Mammary epithelial cell (primary cell): ENCODE measurements around the gene HNRNPR.

ENCODE experiments used
- EZH2 ChIP-seq: IDR thresholded peaks from 2 replicates; pipeline ENCODE4 v1.6.1; 2012; ENCODE audit warnings: low read length, inconsistent platforms, borderline replicate concordance
- TF ChIP-seq, protein P1 (sequence below), 2 donors: IDR thresholded peaks in 1 of 2; conservative IDR thresholded peaks in 1 of 2; 2 replicates each; pipeline ENCODE4 v1.5.1; 2011 to 2012; ENCODE audit warnings: inconsistent platforms in 2 of 2, low read length in 2 of 2, mild to moderate bottlenecking in 2 of 2, control low read depth in 1 of 2, low read depth in 1 of 2; ENCODE audit not compliant: insufficient read depth in 1 of 2; ENCODE audit errors: extremely low read depth in 1 of 2

DNA sequence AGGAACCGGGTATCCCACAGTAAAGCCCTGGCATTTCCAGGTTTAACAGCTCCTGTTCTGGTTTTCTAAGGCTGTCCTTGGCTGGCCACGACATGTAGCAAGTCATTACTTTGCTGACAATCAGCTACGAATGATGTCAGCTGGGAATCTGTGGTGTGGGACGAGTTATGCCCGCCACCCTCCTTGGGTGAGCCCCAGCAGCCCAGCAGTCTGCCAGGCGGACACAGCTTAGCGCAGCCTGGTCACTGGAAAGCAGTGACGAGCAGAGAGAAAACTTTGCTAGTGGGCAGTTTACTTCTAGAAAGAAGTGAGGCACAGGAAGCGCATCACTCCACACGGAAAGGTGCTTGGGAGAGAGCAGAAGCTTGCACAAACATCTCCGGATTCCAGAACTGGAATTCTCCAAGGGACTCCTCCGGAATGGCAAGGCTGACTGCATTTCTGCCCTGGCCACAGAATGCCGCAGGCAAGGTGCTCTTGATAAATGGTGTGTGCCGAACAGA lies 41.1 kb upstream of the HNRNPR start:
- TF ChIP-seq, protein P1, sequence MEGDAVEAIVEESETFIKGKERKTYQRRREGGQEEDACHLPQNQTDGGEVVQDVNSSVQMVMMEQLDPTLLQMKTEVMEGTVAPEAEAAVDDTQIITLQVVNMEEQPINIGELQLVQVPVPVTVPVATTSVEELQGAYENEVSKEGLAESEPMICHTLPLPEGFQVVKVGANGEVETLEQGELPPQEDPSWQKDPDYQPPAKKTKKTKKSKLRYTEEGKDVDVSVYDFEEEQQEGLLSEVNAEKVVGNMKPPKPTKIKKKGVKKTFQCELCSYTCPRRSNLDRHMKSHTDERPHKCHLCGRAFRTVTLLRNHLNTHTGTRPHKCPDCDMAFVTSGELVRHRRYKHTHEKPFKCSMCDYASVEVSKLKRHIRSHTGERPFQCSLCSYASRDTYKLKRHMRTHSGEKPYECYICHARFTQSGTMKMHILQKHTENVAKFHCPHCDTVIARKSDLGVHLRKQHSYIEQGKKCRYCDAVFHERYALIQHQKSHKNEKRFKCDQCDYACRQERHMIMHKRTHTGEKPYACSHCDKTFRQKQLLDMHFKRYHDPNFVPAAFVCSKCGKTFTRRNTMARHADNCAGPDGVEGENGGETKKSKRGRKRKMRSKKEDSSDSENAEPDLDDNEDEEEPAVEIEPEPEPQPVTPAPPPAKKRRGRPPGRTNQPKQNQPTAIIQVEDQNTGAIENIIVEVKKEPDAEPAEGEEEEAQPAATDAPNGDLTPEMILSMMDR (conservative IDR thresholded peaks at IDR 0.05 in 1 of 2, IDR thresholded peaks at IDR 0.05 in 1 of 2; ENCODE audit: extremely low read depth in 1 of 2, insufficient read depth in 1 of 2, low read depth in 1 of 2, low read length in 2 of 2) = no peak
- no peak for TF ChIP-seq EZH2
